Omental fat pad (tissue), 4 donors: ENCODE measurements around the gene TRMT11. TPM values are rescaled to one million over a fixed set of nuclear protein-coding genes. Genes with fewer than 3 reads are reported as not detected.

ENCODE experiments used
- ATAC-seq: fragments of 150-250 bp; one replicate; pipeline ENCODE4 v1.9.1; 2016; ENCODE audit warnings: mild to moderate bottlenecking, moderate library complexity; ENCODE audit not compliant: low FRiP score
- DNase-seq: peaks from one replicate; pipeline ENCODE4 v3.0.0-alpha.2; 2019; ENCODE audit warnings: low spot score
- small RNA-seq: library from RNA; depleted of rRNA; stranded (forward); fragments of <200 nt; gene quantifications from one replicate; pipeline ENCODE3, GENCODE V24; 2016
- total RNA-seq, 4 donors: library from RNA; depleted of rRNA; stranded (reverse); fragments of >200 nt; gene quantifications; one replicate each; pipeline ENCODE4 v1.1.0, GENCODE V29; 2016
- TF ChIP-seq, protein P1 (sequence below), 3 donors: fragments of 450-650 bp; IDR thresholded peaks; one replicate each; pipeline ENCODE4 v1.5.1; 2016 to 2017; ENCODE audit warnings: antibody characterized with exemption in 3 of 3, mild to moderate bottlenecking in 3 of 3, moderate library complexity in 2 of 3

The TRMT11 gene
- total RNA-seq, 4 donors from 2014 or later = 18.0 to 31.7 (median 23.2) TPM

DNA sequence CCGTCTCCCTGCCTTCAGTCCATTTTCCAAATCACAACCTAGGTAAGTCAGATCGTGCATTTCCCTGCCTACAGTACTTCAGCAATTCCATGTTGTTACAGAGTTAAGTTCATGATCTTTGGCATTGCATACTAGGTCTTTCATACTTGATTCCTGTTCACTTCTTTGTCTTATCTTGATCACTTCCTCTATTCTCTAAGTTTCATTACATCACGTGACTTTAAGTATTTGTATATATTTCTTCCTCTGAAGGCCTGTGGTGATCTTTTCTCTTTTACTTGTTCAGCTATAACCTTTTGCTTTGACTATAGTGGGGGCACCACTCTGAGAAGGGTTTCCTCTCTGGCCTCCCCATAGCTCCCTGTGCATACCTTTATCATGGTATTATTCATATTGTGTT lies 100.2 kb downstream of the TRMT11 start:
- TF ChIP-seq, protein P1, sequence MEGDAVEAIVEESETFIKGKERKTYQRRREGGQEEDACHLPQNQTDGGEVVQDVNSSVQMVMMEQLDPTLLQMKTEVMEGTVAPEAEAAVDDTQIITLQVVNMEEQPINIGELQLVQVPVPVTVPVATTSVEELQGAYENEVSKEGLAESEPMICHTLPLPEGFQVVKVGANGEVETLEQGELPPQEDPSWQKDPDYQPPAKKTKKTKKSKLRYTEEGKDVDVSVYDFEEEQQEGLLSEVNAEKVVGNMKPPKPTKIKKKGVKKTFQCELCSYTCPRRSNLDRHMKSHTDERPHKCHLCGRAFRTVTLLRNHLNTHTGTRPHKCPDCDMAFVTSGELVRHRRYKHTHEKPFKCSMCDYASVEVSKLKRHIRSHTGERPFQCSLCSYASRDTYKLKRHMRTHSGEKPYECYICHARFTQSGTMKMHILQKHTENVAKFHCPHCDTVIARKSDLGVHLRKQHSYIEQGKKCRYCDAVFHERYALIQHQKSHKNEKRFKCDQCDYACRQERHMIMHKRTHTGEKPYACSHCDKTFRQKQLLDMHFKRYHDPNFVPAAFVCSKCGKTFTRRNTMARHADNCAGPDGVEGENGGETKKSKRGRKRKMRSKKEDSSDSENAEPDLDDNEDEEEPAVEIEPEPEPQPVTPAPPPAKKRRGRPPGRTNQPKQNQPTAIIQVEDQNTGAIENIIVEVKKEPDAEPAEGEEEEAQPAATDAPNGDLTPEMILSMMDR (IDR thresholded peaks at IDR 0.05) = no peak
- DNase-seq = no peak
- no peak for ATAC-seq

Small RNA genes lying within 50 kb of the gene (small RNA-seq; reads per million reads assigned to genes)
- not detected for gene RNA5SP216

Other genes starting within 250 kb of the TRMT11 start
- 1 to 10 TPM in 3 of 4 donors, under 1 TPM in 1; 0.24 to 3.2 (median 1.5) TPM for gene HEY2, start 236.9 kb upstream of the TRMT11 start, total RNA-seq
- gene NCOA7, start 195.6 kb upstream of the TRMT11 start, total RNA-seq = 100 to 1,000 TPM in 1 of 4 donors, 10 to 100 TPM in 3; 35.3 to 137 (median 53.1) TPM
- 10 to 100 TPM; 10.6 to 23.6 (median 20.2) TPM for gene HINT3, start 29.8 kb upstream of the TRMT11 start, total RNA-seq